Peyer's patch (tissue), 4 donors: ENCODE results near the gene TSPAN31.

ENCODE experiments used
- CTCF ChIP-seq, 6 experiments: fragments of 450-650 bp in 4 of 6; fragments of 200-600 bp in 2 of 6; sonication (generic) in 1 of 6; IDR thresholded peaks; one replicate each; pipeline ENCODE4 v1.5.1; 2017 to 2019; ENCODE audit warnings: antibody characterized with exemption in 6 of 6, mild to moderate bottlenecking in 3 of 6, moderate library complexity in 1 of 6
- POLR2A ChIP-seq, 2 donors: fragments of 450-650 bp; IDR thresholded peaks; one replicate each; pipeline ENCODE4 v1.5.1; 2017; ENCODE audit warnings: antibody characterized with exemption in 2 of 2, mild to moderate bottlenecking in 2 of 2, moderate library complexity in 2 of 2

GRCh38 chr12:57717131-57717530 lies 27.7 kb upstream of the TSPAN31 start:
- TF ChIP-seq CTCF (IDR thresholded peaks at IDR 0.05) (no peak), POLR2A (IDR thresholded peaks at IDR 0.05) (no peak)
